GM21367 (cell line): ENCODE results near the gene PVR.
A peak's percentile ranks its signal among the peaks of the same experiment; 100 is the strongest.
"Not testable (repeated sequence)": the region's sequence is repeated elsewhere in the genome, so short reads cannot be mapped to it uniquely, and the experiment has no call there.

Source experiments
- ATAC-seq: cut with Tn5 transposase; IDR thresholded peaks from one replicate; pipeline ENCODE4 v1.9.1; 2021; ENCODE audit not compliant: unreplicated experiment

The PVR gene

DNA sequence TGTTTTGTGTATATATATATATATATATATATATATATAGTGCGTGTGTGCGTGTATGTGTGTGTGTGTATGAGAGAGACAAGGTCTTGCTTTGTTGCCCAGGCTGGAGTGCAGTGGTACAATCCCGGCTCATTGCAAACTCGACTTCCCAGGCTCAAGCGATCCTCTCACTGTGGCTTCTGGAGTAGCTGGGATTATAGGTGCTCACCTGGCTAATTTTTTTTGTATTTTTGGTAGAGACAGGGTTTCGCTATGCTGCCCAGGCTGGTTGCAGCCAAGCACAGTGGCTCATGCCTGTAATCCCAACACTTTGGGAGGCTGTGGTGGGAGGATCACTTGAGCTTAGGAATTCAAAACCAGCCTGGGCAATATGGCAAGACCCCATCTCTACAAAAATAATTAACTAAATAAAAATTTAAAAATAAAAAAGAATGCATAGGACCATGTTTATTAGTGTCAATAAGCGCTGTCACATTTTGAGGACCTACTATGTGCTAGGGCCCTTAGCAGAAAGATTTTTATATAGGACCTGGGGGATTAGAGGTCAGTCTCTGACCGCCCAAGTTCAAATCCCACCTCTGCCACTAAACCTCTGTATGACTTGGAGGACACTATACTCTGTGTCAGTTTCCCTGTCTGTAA lies 1.8 kb downstream of the PVR start:
- no peak for ATAC-seq

- ATAC-seq: no peak
Observed at GRCh38 chr19:44646049-44646416, 2.3 kb downstream of the PVR start.

- ATAC-seq: no peak
Observed at GRCh38 chr19:44647144-44647543, 3.4 kb downstream of the PVR start.

- no peak for ATAC-seq
Observed at GRCh38 chr19:44648631-44649251, 5.0 kb downstream of the PVR start.

GRCh38 chr19:44649578-44650145 lies 6.0 kb downstream of the PVR start:
- no peak for ATAC-seq

- ATAC-seq: no peak
Observed at GRCh38 chr19:44653343-44653742, 9.6 kb downstream of the PVR start.

GRCh38 chr19:44653977-44654774 lies 10.5 kb downstream of the PVR start:
- peak; percentile 77 for ATAC-seq

DNA sequence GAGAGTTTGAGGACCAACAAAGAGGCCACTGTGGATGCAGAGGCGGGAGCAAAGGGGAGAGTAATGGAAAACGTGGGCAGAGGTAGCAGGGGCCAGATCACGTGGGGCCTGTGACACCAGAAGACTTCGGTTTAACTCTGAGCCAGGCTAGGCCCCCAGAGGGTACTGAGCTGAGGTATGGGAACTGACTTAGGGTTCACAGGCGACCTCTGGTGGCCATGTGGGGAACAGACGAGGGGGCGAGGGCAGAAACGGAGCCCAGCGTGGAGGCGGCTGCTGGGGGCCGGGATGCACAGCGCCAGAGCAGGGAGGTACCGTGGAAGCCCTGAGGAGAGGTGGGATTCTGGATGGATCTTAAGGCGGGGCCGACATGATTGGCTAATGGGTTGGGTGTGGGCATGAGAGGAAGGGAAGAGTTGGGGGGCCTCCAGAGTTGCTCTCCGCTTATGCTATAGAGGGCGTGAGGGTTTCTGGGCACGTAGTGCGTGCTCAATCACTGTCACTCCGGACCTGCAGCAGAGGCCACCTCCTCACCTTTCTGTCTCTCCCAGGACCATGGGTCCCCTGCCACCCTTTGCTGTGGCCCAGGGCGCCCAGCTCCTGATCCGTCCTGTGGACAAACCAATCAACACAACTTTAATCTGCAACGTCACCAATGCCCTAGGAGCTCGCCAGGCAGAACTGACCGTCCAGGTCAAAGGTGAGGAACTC lies 13.7 kb downstream of the PVR start:
- ATAC-seq: no peak

GRCh38 chr19:44658069-44658733 lies 14.5 kb downstream of the PVR start:
- ATAC-seq: no peak

DNA sequence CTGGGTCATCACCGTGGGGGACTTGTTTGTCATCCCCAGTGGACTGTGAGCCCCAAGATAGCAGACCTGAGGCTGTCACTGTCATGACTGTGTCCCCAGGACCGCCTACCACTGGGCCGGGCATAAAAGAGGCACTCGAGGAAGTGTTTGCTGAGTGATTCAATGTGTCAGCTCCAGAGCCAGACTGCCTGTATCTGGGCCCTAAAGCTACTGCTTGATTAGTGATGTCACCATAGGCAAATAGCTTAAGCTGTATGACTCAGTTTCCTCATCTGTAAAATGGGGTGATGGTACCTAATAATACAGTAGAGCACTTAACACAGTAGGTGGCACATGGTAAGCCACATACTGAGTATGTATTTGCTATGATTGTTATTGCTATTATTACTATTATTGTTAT lies 16.4 kb downstream of the PVR start:
- ATAC-seq: no peak

- no peak for ATAC-seq
Observed at GRCh38 chr19:44661205-44661604, 17.5 kb downstream of the PVR start.

GRCh38 chr19:44661904-44662303 lies 18.2 kb downstream of the PVR start:
- no peak for ATAC-seq

DNA sequence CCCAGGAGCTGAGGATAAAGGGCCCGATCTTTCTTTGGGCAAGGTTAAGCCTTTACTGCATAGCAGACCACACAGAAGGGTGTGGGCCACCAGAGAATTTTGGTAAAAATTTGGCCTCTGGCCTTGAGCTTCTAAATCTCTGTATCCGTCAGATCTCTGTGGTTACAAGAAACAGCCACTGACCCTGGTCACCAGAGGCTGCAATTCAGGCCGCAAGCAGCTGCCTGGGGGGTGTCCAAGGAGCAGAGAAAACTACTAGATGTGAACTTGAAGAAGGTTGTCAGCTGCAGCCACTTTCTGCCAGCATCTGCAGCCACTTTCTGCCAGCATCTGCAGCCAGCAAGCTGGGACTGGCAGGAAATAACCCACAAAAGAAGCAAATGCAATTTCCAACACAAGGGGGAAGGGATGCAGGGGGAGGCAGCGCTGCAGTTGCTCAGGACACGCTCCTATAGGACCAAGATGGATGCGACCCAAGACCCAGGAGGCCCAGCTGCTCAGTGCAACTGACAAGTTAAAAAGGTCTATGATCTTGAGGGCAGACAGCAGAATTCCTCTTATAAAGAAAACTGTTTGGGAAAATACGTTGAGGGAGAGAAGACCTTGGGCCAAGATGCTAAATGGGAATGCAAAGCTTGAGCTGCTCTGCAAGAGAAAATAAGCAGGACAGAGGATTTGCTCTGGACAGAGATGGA lies 19.1 kb downstream of the PVR start:
- ATAC-seq: no peak

GRCh38 chr19:44663996-44664395 lies 20.3 kb downstream of the PVR start:
- no peak for ATAC-seq

DNA sequence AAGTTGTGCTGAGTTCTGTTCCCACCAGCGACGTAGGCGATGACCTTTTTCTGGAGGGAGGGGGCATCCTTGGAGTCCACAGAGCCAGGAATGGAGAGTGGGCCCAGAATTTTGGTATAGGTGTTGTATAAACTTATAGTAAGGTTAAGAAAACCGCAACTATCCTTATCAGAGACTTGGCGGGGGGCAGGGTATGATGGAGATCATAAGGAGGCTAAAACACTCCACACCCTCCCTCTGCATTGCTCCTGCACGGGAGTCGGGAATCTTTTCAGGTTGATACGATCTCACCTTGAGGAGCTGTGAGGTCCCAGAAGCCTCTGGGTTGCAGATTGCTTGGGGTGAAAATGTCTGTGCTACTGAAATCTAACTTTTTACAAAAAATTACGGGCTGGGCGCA lies 21.3 kb downstream of the PVR start:
- ATAC-seq: no peak

DNA sequence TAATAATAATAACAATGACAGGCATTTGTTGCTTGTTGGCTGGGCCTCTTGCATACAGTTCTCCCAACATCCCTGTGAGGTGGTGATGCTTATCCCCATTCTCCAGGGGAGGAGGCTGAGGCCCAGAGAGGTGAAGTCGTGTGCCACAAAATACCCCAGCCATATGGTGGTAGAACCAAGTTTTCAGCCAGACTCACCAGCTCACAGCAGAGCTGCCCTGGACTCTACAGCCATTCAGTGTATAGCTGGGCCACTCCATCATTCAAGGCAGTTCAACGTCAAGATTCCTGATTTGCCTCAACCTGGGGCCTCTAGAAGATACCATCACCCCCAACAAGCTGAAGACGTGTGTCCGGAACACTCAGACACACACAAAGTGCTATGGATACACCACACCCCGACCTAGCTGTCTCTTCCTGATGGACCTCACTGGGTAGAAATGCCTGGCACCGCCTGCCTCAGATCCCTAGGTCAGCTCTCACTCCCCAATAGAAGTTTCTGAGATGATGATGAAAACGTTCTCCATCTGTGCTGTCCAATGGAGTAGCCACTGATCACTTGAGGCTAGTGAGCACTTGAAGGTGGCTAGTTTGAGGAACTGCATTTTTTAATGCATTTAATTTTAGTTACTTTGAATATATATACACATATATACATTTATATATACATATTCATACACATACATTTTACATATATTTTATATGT lies 23.3 kb downstream of the PVR start:
- no peak for ATAC-seq

DNA sequence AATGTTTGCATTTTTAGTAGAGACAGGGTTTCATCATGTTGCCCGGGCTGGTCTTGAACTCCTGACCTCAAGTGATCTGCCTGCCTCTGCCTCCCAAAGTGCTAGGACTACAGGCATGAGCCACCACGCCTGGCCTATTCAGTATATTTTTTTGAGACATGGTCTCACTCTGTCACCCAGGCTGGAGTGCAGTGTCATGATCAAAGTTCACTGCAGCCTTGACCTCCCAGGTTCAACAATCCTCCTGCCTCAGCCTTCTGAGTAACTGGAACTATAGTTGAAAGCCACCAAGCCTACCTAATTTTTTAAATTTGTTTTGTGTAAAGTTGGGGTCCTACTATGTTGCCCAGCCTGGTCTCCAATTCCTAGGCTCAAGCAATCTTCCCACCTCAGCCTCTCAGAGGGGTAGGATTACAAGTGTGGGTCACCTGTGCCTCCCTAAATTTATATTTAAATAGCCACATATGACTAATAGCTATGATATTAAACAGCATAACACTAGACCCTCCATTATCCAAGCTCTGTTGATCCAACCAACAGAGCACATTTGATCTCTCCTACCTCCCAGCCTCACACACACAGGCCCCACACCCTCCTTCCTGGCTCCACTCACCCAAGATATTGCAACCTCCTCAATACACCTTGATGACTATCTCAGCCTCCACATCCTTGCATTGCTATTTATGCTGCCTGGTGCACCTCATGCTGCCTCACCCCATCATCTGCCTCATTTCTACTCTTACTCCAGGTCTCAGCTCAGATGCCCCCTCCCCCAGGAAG lies 25.5 kb downstream of the PVR start:
- ATAC-seq: no peak

DNA sequence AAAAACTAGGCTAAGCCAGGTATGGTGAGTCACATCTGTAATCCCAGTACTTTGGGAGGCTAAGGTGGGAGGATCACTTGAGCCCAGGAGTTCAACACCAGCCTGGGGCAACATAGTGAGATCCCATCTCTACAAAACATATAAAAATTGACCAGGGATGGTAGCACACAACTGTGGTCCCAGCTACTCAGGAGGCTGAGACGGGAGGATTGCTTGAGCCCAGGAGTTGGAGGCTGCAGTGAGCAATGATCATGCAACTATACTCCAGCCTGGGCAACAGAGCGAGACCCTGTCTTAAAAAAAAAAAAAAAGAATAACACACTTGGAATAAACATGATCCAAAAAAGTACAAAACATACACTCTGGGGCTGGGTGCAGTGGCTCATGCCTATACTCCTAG lies 26.3 kb downstream of the PVR start:
- not testable (repeated sequence) for ATAC-seq

GRCh38 chr19:44671400-44671799 lies 27.7 kb downstream of the PVR start, which contains the start of gene CEACAM19:
Gene CEACAM19 (plus strand): TSS chr19:44671482. CDS start chr19:44671932, 450 bp downstream.
- ATAC-seq: no peak
